KMS-11 (cell line): ENCODE data around the gene POLR2M.
A peak's percentile ranks its signal among the peaks of the same experiment; 100 is the strongest.

ENCODE experiments used
- H2AFZ ChIP-seq: fragments of 200-600 bp; sonication (generic); 2 replicates; pipeline ENCODE4 v1.6.1; 2016; ENCODE audit warnings: antibody characterized with exemption, mixed run types, low read depth
- H3K27ac ChIP-seq: fragments of 200-600 bp; sonication (generic); 2 replicates; pipeline ENCODE4 v1.6.1; 2016; ENCODE audit warnings: mild to moderate bottlenecking, mixed run types
- H3K27me3 ChIP-seq: fragments of 200-600 bp; sonication (generic); 2 replicates; pipeline ENCODE4 v1.6.1; 2017; ENCODE audit warnings: mild to moderate bottlenecking, low read depth, mixed run types, moderate library complexity; ENCODE audit not compliant: insufficient read depth
- H3K36me3 ChIP-seq: fragments of 200-600 bp; sonication (generic); 2 replicates; pipeline ENCODE4 v1.6.1; 2017; ENCODE audit warnings: mild to moderate bottlenecking, mixed run types; ENCODE audit not compliant: insufficient read depth
- H3K4me1 ChIP-seq: fragments of 200-600 bp; sonication (generic); 2 replicates; pipeline ENCODE4 v1.6.1; 2016; ENCODE audit warnings: mild to moderate bottlenecking, low read depth, mixed run types; ENCODE audit not compliant: poor library complexity, severe bottlenecking
- H3K4me2 ChIP-seq: fragments of 200-600 bp; sonication (generic); 2 replicates; pipeline ENCODE4 v1.7.0; 2016; ENCODE audit warnings: mild to moderate bottlenecking, mixed run types
- H3K4me3 ChIP-seq: fragments of 200-600 bp; sonication (generic); IDR thresholded peaks from 2 replicates; pipeline ENCODE4 v1.6.1; 2017; ENCODE audit warnings: low read depth, low read length, mixed read lengths; ENCODE audit not compliant: insufficient read depth
- H3K79me2 ChIP-seq: fragments of 200-600 bp; sonication (generic); 2 replicates; pipeline ENCODE4 v1.6.1; 2016; ENCODE audit warnings: low read depth, mixed run types; ENCODE audit not compliant: insufficient read depth
- H3K9ac ChIP-seq: fragments of 200-600 bp; sonication (generic); 2 replicates; pipeline ENCODE4 v1.6.1; 2016; ENCODE audit warnings: mild to moderate bottlenecking, mixed run types
- H4K20me1 ChIP-seq: fragments of 200-600 bp; sonication (generic); 2 replicates; pipeline ENCODE4 v1.6.1; 2016; ENCODE audit warnings: mild to moderate bottlenecking, mixed run types; ENCODE audit not compliant: insufficient read depth
- TF ChIP-seq, protein P1 (sequence below): fragments of 200-600 bp; sonication (generic); conservative IDR thresholded peaks from 2 replicates; pipeline ENCODE4 v1.6.1; 2017; ENCODE audit warnings: low read depth, mild to moderate bottlenecking, antibody characterized with exemption, low read length, moderate library complexity, mixed read lengths

Gene POLR2M

DNA sequence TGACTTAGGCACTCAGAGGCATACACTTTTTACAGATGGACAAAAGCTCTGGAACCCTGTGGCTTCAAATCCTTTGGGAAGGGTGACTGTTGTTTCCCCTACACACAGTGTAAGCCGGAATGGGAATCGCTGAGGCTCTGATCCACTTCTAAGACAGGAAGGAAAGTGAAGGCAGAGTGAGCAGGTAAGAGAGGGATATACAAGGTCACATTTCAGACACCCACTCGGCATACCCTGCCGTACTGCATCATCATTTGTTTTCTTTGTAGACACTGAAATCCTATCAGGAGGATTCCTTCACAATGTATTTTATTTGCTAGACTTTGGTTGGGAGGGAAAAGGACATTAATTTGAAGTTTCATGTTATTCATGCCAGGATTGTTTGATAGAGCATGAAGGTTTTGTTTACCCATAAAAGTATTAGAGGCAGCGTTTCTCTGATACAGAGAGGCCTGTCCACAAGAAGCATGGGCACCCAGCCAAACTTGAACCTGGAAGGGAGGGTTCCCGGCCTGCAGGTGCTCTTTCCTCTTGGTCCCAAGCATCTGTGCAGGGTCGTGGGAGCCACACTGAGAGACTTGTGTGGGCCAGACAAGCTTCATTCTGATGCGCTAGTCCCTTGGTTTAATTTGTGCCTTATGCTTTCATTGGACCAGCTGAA is 21.9 kb upstream of the POLR2M start:
- H3K4me3 ChIP-seq: no peak overlapping the region
- TF ChIP-seq, protein P1, sequence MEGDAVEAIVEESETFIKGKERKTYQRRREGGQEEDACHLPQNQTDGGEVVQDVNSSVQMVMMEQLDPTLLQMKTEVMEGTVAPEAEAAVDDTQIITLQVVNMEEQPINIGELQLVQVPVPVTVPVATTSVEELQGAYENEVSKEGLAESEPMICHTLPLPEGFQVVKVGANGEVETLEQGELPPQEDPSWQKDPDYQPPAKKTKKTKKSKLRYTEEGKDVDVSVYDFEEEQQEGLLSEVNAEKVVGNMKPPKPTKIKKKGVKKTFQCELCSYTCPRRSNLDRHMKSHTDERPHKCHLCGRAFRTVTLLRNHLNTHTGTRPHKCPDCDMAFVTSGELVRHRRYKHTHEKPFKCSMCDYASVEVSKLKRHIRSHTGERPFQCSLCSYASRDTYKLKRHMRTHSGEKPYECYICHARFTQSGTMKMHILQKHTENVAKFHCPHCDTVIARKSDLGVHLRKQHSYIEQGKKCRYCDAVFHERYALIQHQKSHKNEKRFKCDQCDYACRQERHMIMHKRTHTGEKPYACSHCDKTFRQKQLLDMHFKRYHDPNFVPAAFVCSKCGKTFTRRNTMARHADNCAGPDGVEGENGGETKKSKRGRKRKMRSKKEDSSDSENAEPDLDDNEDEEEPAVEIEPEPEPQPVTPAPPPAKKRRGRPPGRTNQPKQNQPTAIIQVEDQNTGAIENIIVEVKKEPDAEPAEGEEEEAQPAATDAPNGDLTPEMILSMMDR: no peak
- no peaks in the 10 kb centered on the region for H3K27me3 ChIP-seq
- no peak overlapping the region for H3K9ac ChIP-seq
- H4K20me1 ChIP-seq: no peaks in the 10 kb centered on the region
- no peak overlapping the region for H2AFZ ChIP-seq
- no peak overlapping the region for H3K27ac ChIP-seq
- no peaks in the 10 kb centered on the region for H3K36me3 ChIP-seq
- H3K4me1 ChIP-seq: peaks cover 19% of the 10 kb centered on the region
- H3K79me2 ChIP-seq: no peaks in the 10 kb centered on the region
- no peak overlapping the region for H3K4me2 ChIP-seq

DNA sequence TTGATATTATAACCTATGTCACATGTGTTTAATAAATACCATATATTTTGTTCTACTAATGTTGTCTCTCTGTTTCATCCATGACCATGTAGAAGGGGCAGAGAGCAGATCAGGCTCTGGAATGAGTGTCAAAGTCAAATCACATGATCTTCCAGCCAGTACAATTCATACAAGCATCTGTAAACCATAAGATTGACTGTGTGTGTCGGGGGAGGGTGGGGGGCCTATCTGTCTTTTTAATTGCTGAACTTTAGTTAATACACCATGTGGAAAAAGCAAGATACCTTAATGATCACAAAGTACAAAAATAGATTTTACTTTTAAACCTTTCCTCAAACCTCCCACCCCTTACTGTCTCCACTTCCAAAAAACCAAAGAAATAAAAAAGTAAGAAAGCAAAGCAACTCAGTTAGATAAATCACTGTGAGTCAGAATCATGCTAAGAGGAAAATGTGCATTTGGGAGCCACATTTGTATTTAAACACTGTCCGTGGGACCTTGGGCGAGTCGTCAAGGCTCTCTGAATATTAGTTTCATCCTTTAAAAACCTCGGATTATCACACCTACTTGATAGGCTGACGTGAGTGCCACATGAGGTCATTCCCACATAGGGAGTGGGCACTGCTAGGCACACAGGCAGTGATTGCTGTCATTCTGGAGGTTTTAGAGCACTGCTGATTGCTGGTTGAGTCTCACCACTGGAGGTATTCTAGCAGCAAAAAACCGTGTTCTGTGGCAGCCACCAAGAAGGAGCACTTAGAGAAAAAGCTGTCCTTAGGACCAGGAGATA is 21.0 kb upstream of the POLR2M start:
- Histone ChIP-seq H3K27ac (no peak overlapping the region), H3K4me2 (no peak overlapping the region), H3K4me3 (no peak overlapping the region), H3K79me2 (no peaks in the 10 kb centered on the region), H3K27me3 (no peaks in the 10 kb centered on the region), H3K36me3 (no peaks in the 10 kb centered on the region), H2AFZ (no peak overlapping the region), H4K20me1 (no peaks in the 10 kb centered on the region), H3K4me1 (peaks cover 15% of the 10 kb centered on the region), H3K9ac (no peak overlapping the region)
- TF ChIP-seq, protein P1: no peak

DNA sequence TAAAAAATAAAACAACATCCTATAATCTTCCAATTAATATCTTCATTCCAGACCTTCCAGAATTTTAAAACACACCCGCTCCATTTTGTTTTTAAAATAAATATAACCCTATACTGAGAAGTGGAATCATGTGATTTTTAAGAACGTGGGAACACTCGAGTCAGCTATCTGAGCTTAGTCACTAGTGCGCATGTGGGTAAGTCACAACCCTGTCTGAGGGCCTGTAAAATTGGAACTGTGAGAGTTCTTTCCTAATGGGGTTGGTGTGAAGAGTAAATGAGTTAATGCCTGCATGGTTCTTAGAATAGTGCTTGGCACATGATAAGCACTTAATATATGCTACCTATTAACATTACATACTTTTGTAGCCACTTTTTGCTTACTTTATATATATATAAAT is 19.9 kb upstream of the POLR2M start:
- no peaks in the 10 kb centered on the region for H3K27me3 ChIP-seq
- H4K20me1 ChIP-seq: no peaks in the 10 kb centered on the region
- H3K4me1 ChIP-seq: peaks cover 6% of the 10 kb centered on the region
- H3K27ac ChIP-seq: no peak overlapping the region
- 0 out of 2 replicates have a peak overlapping the region, but pooled peaks have one; percentile 36 for H2AFZ ChIP-seq
- no peaks in the 10 kb centered on the region for H3K36me3 ChIP-seq
- H3K4me2 ChIP-seq: peak overlapping the region; percentile 15
- H3K9ac ChIP-seq: no peak overlapping the region
- H3K4me3 ChIP-seq: no peak overlapping the region
- TF ChIP-seq, protein P1: no peak
- no peaks in the 10 kb centered on the region for H3K79me2 ChIP-seq

GRCh38 chr15:57690341-57690966 is 16.1 kb upstream of the POLR2M start:
- Histone ChIP-seq H3K27ac (no peak overlapping the region), H3K36me3 (no peaks in the 10 kb centered on the region), H2AFZ (no peak overlapping the region), H3K4me1 (peaks cover 6% of the 10 kb centered on the region), H3K79me2 (no peaks in the 10 kb centered on the region), H3K27me3 (no peaks in the 10 kb centered on the region), H3K4me3 (no peak overlapping the region), H3K4me2 (no peak overlapping the region), H4K20me1 (no peaks in the 10 kb centered on the region), H3K9ac (no peak overlapping the region)
- TF ChIP-seq, protein P1: no peak
